Measurements from ENCODE around the gene SNRPA. TPM values are rescaled to one million over a fixed set of nuclear protein-coding genes. Genes with fewer than 3 reads are reported as not detected.
A peak's percentile ranks its signal among the peaks of the same experiment; 100 is the strongest.

SNRPA gene
- total RNA-seq, 1 donor from 2014 or later = 72.7 TPM

- Histone ChIP-seq H3K4me3 (peak overlapping the region in 1 of 2 donors; percentile 92), H3K36me3 (peaks cover 0 to 27% of the 10 kb centered on the region in 2 donors), H3K27me3 (no peaks in the 10 kb centered on the region), H3K9me3 (no peaks in the 10 kb centered on the region), H3K27ac (peak overlapping the region; percentile 99), H3K4me1 (peaks cover 47% of the 10 kb centered on the region)
- DNase-seq (ENCODE audit: extremely low spot score in 2 of 2) = no peak
- TF ChIP-seq POLR2AphosphoS5 (IDR thresholded peaks at IDR 0.05; ENCODE audit: insufficient read depth in 1 of 2, low read depth in 1 of 2) = no peak
- TF ChIP-seq POLR2A (IDR thresholded peaks at IDR 0.05) = no peak
- TF ChIP-seq CTCF (IDR thresholded peaks at IDR 0.05) = no peak
- intact Hi-C loops (cut with DNase I) = no loop called here
Measured at GRCh38 chr19:40713939-40714338, 37.1 kb upstream of the SNRPA start.

GRCh38 chr19:40714441-40715299 lies 36.3 kb upstream of the SNRPA start:
- intact Hi-C loops (cut with DNase I) = loop anchor here (5.0 kb wide), 1 partner anchor 83 kb away; the partner anchor contains the start of gene EGLN2
- peaks cover 0 to 23% of the 10 kb centered on the region in 2 donors for H3K36me3 ChIP-seq
- H3K27me3 ChIP-seq = no peaks in the 10 kb centered on the region
- peak overlapping the region; percentile 99 for H3K27ac ChIP-seq
- TF ChIP-seq POLR2AphosphoS5 (IDR thresholded peaks at IDR 0.05; ENCODE audit: insufficient read depth in 1 of 2, low read depth in 1 of 2) (peak in 1 of 2 donors; percentile 31), POLR2A (IDR thresholded peaks at IDR 0.05) (no peak)
- H3K9me3 ChIP-seq = no peaks in the 10 kb centered on the region
- H3K4me3 ChIP-seq = peak overlapping the region; percentile 63 to 92
- peak; percentile 95 to 98 for DNase-seq (ENCODE audit: extremely low spot score in 2 of 2)
- H3K4me1 ChIP-seq = peaks cover 54% of the 10 kb centered on the region

- Histone ChIP-seq H3K4me3 (peak overlapping the region; percentile 63 to 92), H3K9me3 (no peaks in the 10 kb centered on the region), H3K27ac (peak overlapping the region; percentile 99), H3K36me3 (peaks cover 0 to 15% of the 10 kb centered on the region in 2 donors), H3K27me3 (no peaks in the 10 kb centered on the region), H3K4me1 (peaks cover 68% of the 10 kb centered on the region)
- intact Hi-C loops (cut with DNase I) = loop anchor here (5.0 kb wide), 1 partner anchor 81 kb away; the partner anchor contains the start of gene EGLN2
- TF ChIP-seq CTCF (IDR thresholded peaks at IDR 0.05) = peak in 1 of 3 experiments; percentile 7
- no peak for TF ChIP-seq POLR2A (IDR thresholded peaks at IDR 0.05)
- no peak for TF ChIP-seq POLR2AphosphoS5 (IDR thresholded peaks at IDR 0.05; ENCODE audit: insufficient read depth in 1 of 2, low read depth in 1 of 2)
- DNase-seq (ENCODE audit: extremely low spot score in 2 of 2) = peak in 1 of 2 donors; percentile 91
Measured at GRCh38 chr19:40716031-40716481, 34.9 kb upstream of the SNRPA start.

GRCh38 chr19:40716482-40717324 lies 34.3 kb upstream of the SNRPA start, which contains the start of the genes COQ8B and ITPKC:
Gene COQ8B (minus strand): TSS chr19:40716886. CDS start chr19:40714632, 2,254 bp downstream.
Gene ITPKC (plus strand): TSS chr19:40717112. CDS start chr19:40717136, 24 bp downstream.
- no peaks in the 10 kb centered on the region for H3K27me3 ChIP-seq
- H3K9me3 ChIP-seq = no peaks in the 10 kb centered on the region
- intact Hi-C loops (cut with DNase I) = loop anchor here (5.0 kb wide), 1 partner anchor 81 kb away; the partner anchor contains the start of gene EGLN2
- TF ChIP-seq POLR2A (IDR thresholded peaks at IDR 0.05) = peak in 1 of 2 donors; percentile 77
- peak; percentile 98 to 99 for TF ChIP-seq POLR2AphosphoS5 (IDR thresholded peaks at IDR 0.05; ENCODE audit: insufficient read depth in 1 of 2, low read depth in 1 of 2)
- peak in 1 of 3 experiments; percentile 0 for TF ChIP-seq CTCF (IDR thresholded peaks at IDR 0.05)
- H3K4me1 ChIP-seq = peaks cover 75% of the 10 kb centered on the region
- H3K36me3 ChIP-seq = peaks cover 0 to 15% of the 10 kb centered on the region in 2 donors
- H3K4me3 ChIP-seq = peak within 1 kb of the TSS; percentile 63 to 92
- peak within 1 kb of the TSS; percentile 99 for H3K27ac ChIP-seq
- peak; percentile 98 to 99 for DNase-seq (ENCODE audit: extremely low spot score in 2 of 2)
